Right lobe of liver (tissue), 4 donors: ENCODE results near the gene CD244.

Experiments used
- CTCF ChIP-seq, 4 donors: fragments of 200-600 bp in 3 of 4; fragments of 450-650 bp in 1 of 4; IDR thresholded peaks; one replicate each; pipeline versions ENCODE4 v1.5.1 to v1.8.0; 2016 to 2022; ENCODE audit warnings: antibody characterized with exemption in 4 of 4, mild to moderate bottlenecking in 2 of 4
- POLR2A ChIP-seq: fragments of 450-650 bp; IDR thresholded peaks from one replicate; pipeline ENCODE4 v1.6.1; 2017; ENCODE audit warnings: antibody characterized with exemption, mild to moderate bottlenecking
- donor health status: DM: no; HTN: no; CAD: no.
- donor health status: DM: no; HTN: no; CAD: no.
- donor health status: DM: no; HTN: yes; CAD: no.

GRCh38 chr1:160811147-160811546, 51.5 kb downstream of the CD244 start:
- TF ChIP-seq CTCF (IDR thresholded peaks at IDR 0.05) (no peak), POLR2A (no peak)
